H1 (cell line): ENCODE results near the gene PLEKHA4. TPM values are rescaled to one million over a fixed set of nuclear protein-coding genes. Genes with fewer than 3 reads are reported as not detected.

Experiments
- CEBPB ChIP-seq: IDR thresholded peaks from 2 replicates; pipeline ENCODE4 v1.6.1; 2012; ENCODE audit warnings: low read depth, low read length
- GTF2F1 ChIP-seq: IDR thresholded peaks from 2 replicates; pipeline ENCODE4 v1.6.1; 2012; ENCODE audit warnings: low read depth, low read length, improper control_type of control experiment, borderline replicate concordance
- SIX5 ChIP-seq: IDR thresholded peaks from 2 replicates; pipeline ENCODE4 v1.6.1; 2011; ENCODE audit warnings: mild to moderate bottlenecking, low read depth, low read length
- USF2 ChIP-seq: IDR thresholded peaks from 2 replicates; pipeline ENCODE4 v1.6.1; 2011; ENCODE audit warnings: low read length, improper control_type of control experiment
- polyA plus RNA-seq, 7 experiments: library from polyadenylated mRNA; depleted of rRNA in 3 of 7; stranded (reverse) in 5 of 7; unstranded in 2 of 7; fragments of >200 nt in 5 of 7; fragments of 200-250 nt in 2 of 7; gene quantifications; 1 replicate in 5 of 7; 2 replicates in 1 of 7; 4 replicates in 1 of 7; pipeline versions ENCODE4 v1.2.1 to v1.2.3, GENCODE V29; 2011 to 2013; ENCODE audit warnings: missing spikeins in 2 of 7, mixed read lengths in 2 of 7
- total RNA-seq: library from RNA; stranded (reverse); fragmentation: NEBNext Ultra II Directional; extraction: Animal tissue kit (Norgen Biotek cat#: 25700); gene quantifications from 2 replicates; pipeline ENCODE4 v1.2.1, GENCODE V29; 2021
- TF ChIP-seq, protein P1 (sequence below): fragments of 300-600 bp; sonication (generic); IDR thresholded peaks from 2 replicates; pipeline ENCODE4 v1.7.1; 2012; ENCODE audit warnings: low read length, moderate library complexity, mild to moderate bottlenecking, inconsistent platforms; ENCODE audit not compliant: insufficient replicate concordance
- TF ChIP-seq, protein P2 (sequence below), 3 experiments: IDR thresholded peaks; 1 replicate in 2 of 3; 2 replicates in 1 of 3; pipeline versions ENCODE4 v1.5.1 to v1.6.1; 2011; ENCODE audit warnings: low read length in 3 of 3, mild to moderate bottlenecking in 3 of 3, inconsistent platforms in 2 of 3, low read depth in 1 of 3, moderate library complexity in 1 of 3; ENCODE audit not compliant: insufficient read depth in 1 of 3; ENCODE audit errors: control extremely low read depth in 1 of 3

Gene PLEKHA4
- total and polyA plus RNA-seq, 2 of the 8 experiments (the other 6 are each of a cell fraction or from before 2014, with no cell fraction given) = 8.2 to 18.0 TPM

GRCh38 chr19:48877855-48878195 is 9.4 kb upstream of the PLEKHA4 start (continued):
- TF ChIP-seq, protein P1, sequence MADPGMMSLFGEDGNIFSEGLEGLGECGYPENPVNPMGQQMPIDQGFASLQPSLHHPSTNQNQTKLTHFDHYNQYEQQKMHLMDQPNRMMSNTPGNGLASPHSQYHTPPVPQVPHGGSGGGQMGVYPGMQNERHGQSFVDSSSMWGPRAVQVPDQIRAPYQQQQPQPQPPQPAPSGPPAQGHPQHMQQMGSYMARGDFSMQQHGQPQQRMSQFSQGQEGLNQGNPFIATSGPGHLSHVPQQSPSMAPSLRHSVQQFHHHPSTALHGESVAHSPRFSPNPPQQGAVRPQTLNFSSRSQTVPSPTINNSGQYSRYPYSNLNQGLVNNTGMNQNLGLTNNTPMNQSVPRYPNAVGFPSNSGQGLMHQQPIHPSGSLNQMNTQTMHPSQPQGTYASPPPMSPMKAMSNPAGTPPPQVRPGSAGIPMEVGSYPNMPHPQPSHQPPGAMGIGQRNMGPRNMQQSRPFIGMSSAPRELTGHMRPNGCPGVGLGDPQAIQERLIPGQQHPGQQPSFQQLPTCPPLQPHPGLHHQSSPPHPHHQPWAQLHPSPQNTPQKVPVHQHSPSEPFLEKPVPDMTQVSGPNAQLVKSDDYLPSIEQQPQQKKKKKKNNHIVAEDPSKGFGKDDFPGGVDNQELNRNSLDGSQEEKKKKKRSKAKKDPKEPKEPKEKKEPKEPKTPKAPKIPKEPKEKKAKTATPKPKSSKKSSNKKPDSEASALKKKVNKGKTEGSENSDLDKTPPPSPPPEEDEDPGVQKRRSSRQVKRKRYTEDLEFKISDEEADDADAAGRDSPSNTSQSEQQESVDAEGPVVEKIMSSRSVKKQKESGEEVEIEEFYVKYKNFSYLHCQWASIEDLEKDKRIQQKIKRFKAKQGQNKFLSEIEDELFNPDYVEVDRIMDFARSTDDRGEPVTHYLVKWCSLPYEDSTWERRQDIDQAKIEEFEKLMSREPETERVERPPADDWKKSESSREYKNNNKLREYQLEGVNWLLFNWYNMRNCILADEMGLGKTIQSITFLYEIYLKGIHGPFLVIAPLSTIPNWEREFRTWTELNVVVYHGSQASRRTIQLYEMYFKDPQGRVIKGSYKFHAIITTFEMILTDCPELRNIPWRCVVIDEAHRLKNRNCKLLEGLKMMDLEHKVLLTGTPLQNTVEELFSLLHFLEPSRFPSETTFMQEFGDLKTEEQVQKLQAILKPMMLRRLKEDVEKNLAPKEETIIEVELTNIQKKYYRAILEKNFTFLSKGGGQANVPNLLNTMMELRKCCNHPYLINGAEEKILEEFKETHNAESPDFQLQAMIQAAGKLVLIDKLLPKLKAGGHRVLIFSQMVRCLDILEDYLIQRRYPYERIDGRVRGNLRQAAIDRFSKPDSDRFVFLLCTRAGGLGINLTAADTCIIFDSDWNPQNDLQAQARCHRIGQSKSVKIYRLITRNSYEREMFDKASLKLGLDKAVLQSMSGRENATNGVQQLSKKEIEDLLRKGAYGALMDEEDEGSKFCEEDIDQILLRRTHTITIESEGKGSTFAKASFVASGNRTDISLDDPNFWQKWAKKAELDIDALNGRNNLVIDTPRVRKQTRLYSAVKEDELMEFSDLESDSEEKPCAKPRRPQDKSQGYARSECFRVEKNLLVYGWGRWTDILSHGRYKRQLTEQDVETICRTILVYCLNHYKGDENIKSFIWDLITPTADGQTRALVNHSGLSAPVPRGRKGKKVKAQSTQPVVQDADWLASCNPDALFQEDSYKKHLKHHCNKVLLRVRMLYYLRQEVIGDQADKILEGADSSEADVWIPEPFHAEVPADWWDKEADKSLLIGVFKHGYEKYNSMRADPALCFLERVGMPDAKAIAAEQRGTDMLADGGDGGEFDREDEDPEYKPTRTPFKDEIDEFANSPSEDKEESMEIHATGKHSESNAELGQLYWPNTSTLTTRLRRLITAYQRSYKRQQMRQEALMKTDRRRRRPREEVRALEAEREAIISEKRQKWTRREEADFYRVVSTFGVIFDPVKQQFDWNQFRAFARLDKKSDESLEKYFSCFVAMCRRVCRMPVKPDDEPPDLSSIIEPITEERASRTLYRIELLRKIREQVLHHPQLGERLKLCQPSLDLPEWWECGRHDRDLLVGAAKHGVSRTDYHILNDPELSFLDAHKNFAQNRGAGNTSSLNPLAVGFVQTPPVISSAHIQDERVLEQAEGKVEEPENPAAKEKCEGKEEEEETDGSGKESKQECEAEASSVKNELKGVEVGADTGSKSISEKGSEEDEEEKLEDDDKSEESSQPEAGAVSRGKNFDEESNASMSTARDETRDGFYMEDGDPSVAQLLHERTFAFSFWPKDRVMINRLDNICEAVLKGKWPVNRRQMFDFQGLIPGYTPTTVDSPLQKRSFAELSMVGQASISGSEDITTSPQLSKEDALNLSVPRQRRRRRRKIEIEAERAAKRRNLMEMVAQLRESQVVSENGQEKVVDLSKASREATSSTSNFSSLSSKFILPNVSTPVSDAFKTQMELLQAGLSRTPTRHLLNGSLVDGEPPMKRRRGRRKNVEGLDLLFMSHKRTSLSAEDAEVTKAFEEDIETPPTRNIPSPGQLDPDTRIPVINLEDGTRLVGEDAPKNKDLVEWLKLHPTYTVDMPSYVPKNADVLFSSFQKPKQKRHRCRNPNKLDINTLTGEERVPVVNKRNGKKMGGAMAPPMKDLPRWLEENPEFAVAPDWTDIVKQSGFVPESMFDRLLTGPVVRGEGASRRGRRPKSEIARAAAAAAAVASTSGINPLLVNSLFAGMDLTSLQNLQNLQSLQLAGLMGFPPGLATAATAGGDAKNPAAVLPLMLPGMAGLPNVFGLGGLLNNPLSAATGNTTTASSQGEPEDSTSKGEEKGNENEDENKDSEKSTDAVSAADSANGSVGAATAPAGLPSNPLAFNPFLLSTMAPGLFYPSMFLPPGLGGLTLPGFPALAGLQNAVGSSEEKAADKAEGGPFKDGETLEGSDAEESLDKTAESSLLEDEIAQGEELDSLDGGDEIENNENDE = no peak
- TF ChIP-seq, protein P2, sequence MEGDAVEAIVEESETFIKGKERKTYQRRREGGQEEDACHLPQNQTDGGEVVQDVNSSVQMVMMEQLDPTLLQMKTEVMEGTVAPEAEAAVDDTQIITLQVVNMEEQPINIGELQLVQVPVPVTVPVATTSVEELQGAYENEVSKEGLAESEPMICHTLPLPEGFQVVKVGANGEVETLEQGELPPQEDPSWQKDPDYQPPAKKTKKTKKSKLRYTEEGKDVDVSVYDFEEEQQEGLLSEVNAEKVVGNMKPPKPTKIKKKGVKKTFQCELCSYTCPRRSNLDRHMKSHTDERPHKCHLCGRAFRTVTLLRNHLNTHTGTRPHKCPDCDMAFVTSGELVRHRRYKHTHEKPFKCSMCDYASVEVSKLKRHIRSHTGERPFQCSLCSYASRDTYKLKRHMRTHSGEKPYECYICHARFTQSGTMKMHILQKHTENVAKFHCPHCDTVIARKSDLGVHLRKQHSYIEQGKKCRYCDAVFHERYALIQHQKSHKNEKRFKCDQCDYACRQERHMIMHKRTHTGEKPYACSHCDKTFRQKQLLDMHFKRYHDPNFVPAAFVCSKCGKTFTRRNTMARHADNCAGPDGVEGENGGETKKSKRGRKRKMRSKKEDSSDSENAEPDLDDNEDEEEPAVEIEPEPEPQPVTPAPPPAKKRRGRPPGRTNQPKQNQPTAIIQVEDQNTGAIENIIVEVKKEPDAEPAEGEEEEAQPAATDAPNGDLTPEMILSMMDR (IDR thresholded peaks at IDR 0.05; ENCODE audit: control extremely low read depth in 1 of 3, insufficient read depth in 1 of 3, low read depth in 1 of 3, low read length in 3 of 3) = no peak
- TF ChIP-seq GTF2F1 = no peak
- no peak for TF ChIP-seq SIX5
- TF ChIP-seq CEBPB = no peak
- no peak for TF ChIP-seq USF2
